ENCODE measurements around the gene IP6K2.

IP6K2 gene

GRCh38 chr3:48652923-48653715 lies 63.9 kb downstream of the IP6K2 start:
- Histone ChIP-seq H3K79me2 (peaks cover 5% of the 10 kb centered on the region), H3K9me3 (ENCODE audit: control insufficient read depth, low read length) (no peaks in the 10 kb centered on the region), H3K4me3 (ENCODE audit: low read depth, low read length) (no peak overlapping the region), H3K36me3 (ENCODE audit: control insufficient read depth, insufficient read depth, low read length) (no peaks in the 10 kb centered on the region), H3K27ac (no peak overlapping the region), H3K4me2 (ENCODE audit: low read length) (no peak overlapping the region), H3K4me1 (no peaks in the 10 kb centered on the region), H3K27me3 (ENCODE audit: control insufficient read depth, insufficient read depth, low read length) (no peaks in the 10 kb centered on the region), H3K9ac (no peak overlapping the region), H2AFZ (no peak overlapping the region)
- TF ChIP-seq CTCF (IDR thresholded peaks at IDR 0.05): no peak

GRCh38 chr3:48651771-48652170 lies 65.2 kb downstream of the IP6K2 start:
- H3K4me1 ChIP-seq: no peaks in the 10 kb centered on the region
- peaks cover 2% of the 10 kb centered on the region for H3K79me2 ChIP-seq
- H3K27me3 ChIP-seq (ENCODE audit: control insufficient read depth, insufficient read depth, low read length): no peaks in the 10 kb centered on the region
- H3K27ac ChIP-seq: no peak overlapping the region
- TF ChIP-seq CTCF (IDR thresholded peaks at IDR 0.05): no peak
- H2AFZ ChIP-seq: no peak overlapping the region
- no peak overlapping the region for H3K9ac ChIP-seq
- H3K4me3 ChIP-seq (ENCODE audit: low read depth, low read length): no peak overlapping the region
- H3K9me3 ChIP-seq (ENCODE audit: control insufficient read depth, low read length): no peaks in the 10 kb centered on the region
- H3K36me3 ChIP-seq (ENCODE audit: control insufficient read depth, insufficient read depth, low read length): no peaks in the 10 kb centered on the region
- H3K4me2 ChIP-seq (ENCODE audit: low read length): no peak overlapping the region

- H2AFZ ChIP-seq: no peak overlapping the region
- no peaks in the 10 kb centered on the region for H3K4me1 ChIP-seq
- H3K36me3 ChIP-seq (ENCODE audit: control insufficient read depth, insufficient read depth, low read length): no peaks in the 10 kb centered on the region
- TF ChIP-seq CTCF (IDR thresholded peaks at IDR 0.05): no peak
- no peaks in the 10 kb centered on the region for H3K27me3 ChIP-seq (ENCODE audit: control insufficient read depth, insufficient read depth, low read length)
- no peak overlapping the region for H3K4me3 ChIP-seq (ENCODE audit: low read depth, low read length)
- no peaks in the 10 kb centered on the region for H3K9me3 ChIP-seq (ENCODE audit: control insufficient read depth, low read length)
- H3K79me2 ChIP-seq: no peaks in the 10 kb centered on the region
- no peak overlapping the region for H3K4me2 ChIP-seq (ENCODE audit: low read length)
- no peak overlapping the region for H3K9ac ChIP-seq
- H3K27ac ChIP-seq: no peak overlapping the region
Measured at GRCh38 chr3:48650723-48651122, 66.3 kb downstream of the IP6K2 start.

- TF ChIP-seq CTCF (IDR thresholded peaks at IDR 0.05): no peak
- Histone ChIP-seq H2AFZ (no peak overlapping the region), H3K36me3 (ENCODE audit: control insufficient read depth, insufficient read depth, low read length) (no peaks in the 10 kb centered on the region), H3K4me3 (ENCODE audit: low read depth, low read length) (no peak overlapping the region), H3K9me3 (ENCODE audit: control insufficient read depth, low read length) (no peaks in the 10 kb centered on the region), H3K4me1 (no peaks in the 10 kb centered on the region), H3K4me2 (ENCODE audit: low read length) (no peak overlapping the region), H3K9ac (no peak overlapping the region), H3K79me2 (no peaks in the 10 kb centered on the region), H3K27ac (no peak overlapping the region), H3K27me3 (ENCODE audit: control insufficient read depth, insufficient read depth, low read length) (no peaks in the 10 kb centered on the region)
Measured at GRCh38 chr3:48648188-48648850, 68.7 kb downstream of the IP6K2 start.

Data from parathyroid adenoma (tissue), 2 donors.